Fibroblast of skin of left quadriceps (primary cell): ENCODE results near the gene CCM2.

Experiments
- DNase-seq, 2 experiments: peaks; one replicate each; pipeline ENCODE4 v3.0.0-alpha.2; 2013; ENCODE audit warnings: low read depth in 2 of 2

Gene CCM2

GRCh38 chr7:45000093-45001032, at the start of gene CCM2:
Gene CCM2 (plus strand): TSS chr7:45000201. CDS start chr7:45000334, 133 bp downstream.
- DNase-seq: no peak

- no peak for DNase-seq
Observed at GRCh38 chr7:44953156-44953555, 46.8 kb upstream of the CCM2 start.

- no peak for DNase-seq
Observed at GRCh38 chr7:44955733-44956132, 44.3 kb upstream of the CCM2 start.

GRCh38 chr7:44956157-44956766, 43.7 kb upstream of the CCM2 start:
- DNase-seq: no peak

- DNase-seq: no peak
Observed at GRCh38 chr7:44958645-44959344, 41.2 kb upstream of the CCM2 start.

- DNase-seq: no peak
Observed at GRCh38 chr7:44959433-44959951, 40.5 kb upstream of the CCM2 start.

- DNase-seq: no peak
Observed at GRCh38 chr7:44960011-44960580, 39.9 kb upstream of the CCM2 start.

GRCh38 chr7:44961844-44962482, 38.0 kb upstream of the CCM2 start:
- DNase-seq: no peak

- no peak for DNase-seq
Observed at GRCh38 chr7:44962483-44963251, 37.3 kb upstream of the CCM2 start.

- DNase-seq: no peak
Observed at GRCh38 chr7:44963364-44964290, 36.4 kb upstream of the CCM2 start.

GRCh38 chr7:44964384-44964830, 35.6 kb upstream of the CCM2 start:
- DNase-seq: no peak

GRCh38 chr7:44964831-44965440, 35.1 kb upstream of the CCM2 start:
- no peak for DNase-seq

GRCh38 chr7:44965441-44965903, 34.5 kb upstream of the CCM2 start:
- no peak for DNase-seq

- DNase-seq: no peak
Observed at GRCh38 chr7:44965937-44966730, 33.9 kb upstream of the CCM2 start.

- DNase-seq: no peak
Observed at GRCh38 chr7:44966731-44967538, 33.1 kb upstream of the CCM2 start.

- no peak for DNase-seq
Observed at GRCh38 chr7:44967571-44968446, 32.2 kb upstream of the CCM2 start.
